ENCODE data around the gene PIK3CA. TPM values are rescaled to one million over a fixed set of nuclear protein-coding genes. Genes with fewer than 3 reads are reported as not detected.

The PIK3CA gene
- polyA plus RNA-seq, 4 donors: 2.2 to 18.2 (median 4.6) TPM

DNA sequence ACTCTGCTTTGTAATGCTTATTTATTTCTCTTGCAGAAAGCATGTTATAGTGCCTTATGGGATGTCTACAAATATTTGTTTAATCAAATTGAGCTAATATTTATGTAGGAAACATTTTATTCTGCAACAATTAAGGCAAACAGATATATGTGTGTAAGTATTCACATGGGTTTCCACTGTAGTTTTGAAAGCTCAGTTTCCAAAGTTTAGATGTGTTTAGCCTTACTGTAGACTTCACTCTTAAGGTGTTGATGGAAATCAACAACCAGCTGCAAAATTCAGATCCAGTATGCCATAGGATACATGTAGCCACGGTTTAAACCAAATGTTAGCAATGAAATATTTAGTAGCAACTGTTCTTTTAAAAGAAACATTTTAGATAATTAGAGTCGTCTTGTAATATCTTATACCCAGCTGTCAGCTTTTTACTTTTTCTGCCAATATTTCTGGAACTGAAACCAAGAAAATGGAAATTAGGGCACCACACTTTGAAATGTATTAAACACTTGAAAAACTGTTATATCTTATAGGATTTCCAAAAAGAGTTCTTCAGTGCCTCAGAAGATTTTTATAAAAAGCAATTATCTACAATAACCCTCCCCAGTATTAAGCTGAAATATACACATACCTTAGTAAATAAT is 18.5 kb downstream of the PIK3CA start:
- WGBS, 3 donors: 52 to 88% (median 71%) methylated on average over 2 of the region's 2 CpGs

DNA sequence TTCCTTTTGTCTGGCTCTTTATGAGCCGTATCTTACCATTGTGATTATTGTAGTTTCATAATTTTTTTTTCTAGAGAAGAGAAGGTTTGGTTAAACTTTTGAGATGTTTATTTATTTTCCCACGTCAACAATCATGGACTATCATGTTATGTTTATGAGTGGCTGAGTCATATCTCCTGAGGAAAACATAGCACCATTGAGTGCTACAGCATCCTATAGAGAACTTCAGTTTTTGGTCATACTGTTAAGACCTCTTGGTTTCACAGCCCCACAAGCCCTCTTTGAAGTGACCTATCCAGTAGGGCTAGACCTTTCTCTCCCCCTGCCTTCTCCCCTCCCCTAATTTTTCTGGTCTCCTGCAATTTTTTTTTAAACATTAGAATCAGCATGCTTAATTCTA is 20.8 kb downstream of the PIK3CA start:
- 79 to 89% (median 80%) methylated on average over 2 of the region's 2 CpGs for WGBS, 3 donors
- DNase-seq: no peak
- FAIRE-seq: no peak
- H3K4me3 ChIP-seq (ENCODE audit: low read depth in 1 of 3, low read length in 3 of 3): no peak overlapping the region
- H3K36me3 ChIP-seq (ENCODE audit: control insufficient read depth in 3 of 3, insufficient read depth in 2 of 3, low read depth in 1 of 3, low read length in 3 of 3): no peaks in the 10 kb centered on the region
- no peaks in the 10 kb centered on the region for H3K4me1 ChIP-seq (ENCODE audit: control insufficient read depth in 3 of 3, insufficient read depth in 2 of 3, low read depth in 1 of 3, low read length in 2 of 3)
- H3K27me3 ChIP-seq (ENCODE audit: control insufficient read depth in 3 of 3, insufficient read depth in 3 of 3, low read length in 3 of 3): no peaks in the 10 kb centered on the region
- H3K9me3 ChIP-seq (ENCODE audit: control insufficient read depth in 2 of 2, insufficient read depth in 1 of 2, low read depth in 1 of 2, low read length in 1 of 2): no peaks in the 10 kb centered on the region
- no peak overlapping the region for H3K27ac ChIP-seq (ENCODE audit: low read depth in 1 of 3, low read length in 2 of 3)

More for the DNA sequence above, 18.5 kb downstream of the PIK3CA start:
- no peak for FAIRE-seq
- H3K9me3 ChIP-seq (ENCODE audit: control insufficient read depth in 2 of 2, insufficient read depth in 1 of 2, low read depth in 1 of 2, low read length in 1 of 2): no peaks in the 10 kb centered on the region
- no peaks in the 10 kb centered on the region for H3K4me1 ChIP-seq (ENCODE audit: control insufficient read depth in 3 of 3, insufficient read depth in 2 of 3, low read depth in 1 of 3, low read length in 2 of 3)
- H3K4me3 ChIP-seq (ENCODE audit: low read depth in 1 of 3, low read length in 3 of 3): no peak overlapping the region
- no peaks in the 10 kb centered on the region for H3K27me3 ChIP-seq (ENCODE audit: control insufficient read depth in 3 of 3, insufficient read depth in 3 of 3, low read length in 3 of 3)
- H3K27ac ChIP-seq (ENCODE audit: low read depth in 1 of 3, low read length in 2 of 3): no peak overlapping the region
- no peaks in the 10 kb centered on the region for H3K36me3 ChIP-seq (ENCODE audit: control insufficient read depth in 3 of 3, insufficient read depth in 2 of 3, low read depth in 1 of 3, low read length in 3 of 3)
- DNase-seq: no peak

DNA sequence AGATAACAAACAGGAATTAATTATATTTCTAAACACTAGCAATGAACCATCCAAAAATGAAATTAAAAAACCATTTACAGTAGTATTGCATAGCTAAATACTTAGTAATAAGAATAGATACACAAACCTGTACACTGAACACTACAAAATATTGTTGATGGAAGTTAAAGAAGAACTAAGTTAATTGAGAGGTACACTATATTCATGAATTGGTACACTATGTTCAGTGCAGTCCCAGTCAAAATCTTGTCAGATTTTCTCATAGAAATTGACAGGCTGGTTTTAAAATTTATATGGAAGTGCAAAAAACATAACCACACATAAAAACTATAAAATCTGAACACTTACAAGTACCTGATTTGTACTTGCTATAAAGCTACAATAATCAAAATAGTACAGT is 24.4 kb downstream of the PIK3CA start:
- Histone ChIP-seq H3K4me1 (ENCODE audit: control insufficient read depth in 3 of 3, insufficient read depth in 2 of 3, low read depth in 1 of 3, low read length in 2 of 3) (peaks cover 0 to 2% (median 0%) of the 10 kb centered on the region in 3 donors), H3K27me3 (ENCODE audit: control insufficient read depth in 3 of 3, insufficient read depth in 3 of 3, low read length in 3 of 3) (no peaks in the 10 kb centered on the region), H3K27ac (ENCODE audit: low read depth in 1 of 3, low read length in 2 of 3) (no peak overlapping the region), H3K4me3 (ENCODE audit: low read depth in 1 of 3, low read length in 3 of 3) (no peak overlapping the region), H3K9me3 (ENCODE audit: control insufficient read depth in 2 of 2, insufficient read depth in 1 of 2, low read depth in 1 of 2, low read length in 1 of 2) (no peaks in the 10 kb centered on the region), H3K36me3 (ENCODE audit: control insufficient read depth in 3 of 3, insufficient read depth in 2 of 3, low read depth in 1 of 3, low read length in 3 of 3) (no peaks in the 10 kb centered on the region)
- no peak for FAIRE-seq
- no peak for DNase-seq

GRCh38 chr3:179174316-179174715 is 26.2 kb downstream of the PIK3CA start:
- WGBS, 3 donors: 95% methylated on average over 3 of the region's 3 CpGs
- Histone ChIP-seq H3K27ac (ENCODE audit: low read depth in 1 of 3, low read length in 2 of 3) (no peak overlapping the region), H3K9me3 (ENCODE audit: control insufficient read depth in 2 of 2, insufficient read depth in 1 of 2, low read depth in 1 of 2, low read length in 1 of 2) (no peaks in the 10 kb centered on the region), H3K4me3 (ENCODE audit: low read depth in 1 of 3, low read length in 3 of 3) (no peak overlapping the region), H3K27me3 (ENCODE audit: control insufficient read depth in 3 of 3, insufficient read depth in 3 of 3, low read length in 3 of 3) (no peaks in the 10 kb centered on the region), H3K4me1 (ENCODE audit: control insufficient read depth in 3 of 3, insufficient read depth in 2 of 3, low read depth in 1 of 3, low read length in 2 of 3) (peaks cover 0 to 8% (median 0%) of the 10 kb centered on the region in 3 donors), H3K36me3 (ENCODE audit: control insufficient read depth in 3 of 3, insufficient read depth in 2 of 3, low read depth in 1 of 3, low read length in 3 of 3) (no peaks in the 10 kb centered on the region)
- FAIRE-seq (no peak), DNase-seq (no peak)

GRCh38 chr3:179174898-179175297 is 26.7 kb downstream of the PIK3CA start:
- no peak for FAIRE-seq
- 53 to 66% (median 55%) methylated on average over 1 of the region's 1 CpG for WGBS, 3 donors
- DNase-seq: no peak
- Histone ChIP-seq H3K27me3 (ENCODE audit: control insufficient read depth in 3 of 3, insufficient read depth in 3 of 3, low read length in 3 of 3) (no peaks in the 10 kb centered on the region), H3K9me3 (ENCODE audit: control insufficient read depth in 2 of 2, insufficient read depth in 1 of 2, low read depth in 1 of 2, low read length in 1 of 2) (no peaks in the 10 kb centered on the region), H3K4me3 (ENCODE audit: low read depth in 1 of 3, low read length in 3 of 3) (no peak overlapping the region), H3K27ac (ENCODE audit: low read depth in 1 of 3, low read length in 2 of 3) (no peak overlapping the region), H3K36me3 (ENCODE audit: control insufficient read depth in 3 of 3, insufficient read depth in 2 of 3, low read depth in 1 of 3, low read length in 3 of 3) (no peaks in the 10 kb centered on the region), H3K4me1 (ENCODE audit: control insufficient read depth in 3 of 3, insufficient read depth in 2 of 3, low read depth in 1 of 3, low read length in 2 of 3) (peaks cover 0 to 8% (median 0%) of the 10 kb centered on the region in 3 donors)

DNA sequence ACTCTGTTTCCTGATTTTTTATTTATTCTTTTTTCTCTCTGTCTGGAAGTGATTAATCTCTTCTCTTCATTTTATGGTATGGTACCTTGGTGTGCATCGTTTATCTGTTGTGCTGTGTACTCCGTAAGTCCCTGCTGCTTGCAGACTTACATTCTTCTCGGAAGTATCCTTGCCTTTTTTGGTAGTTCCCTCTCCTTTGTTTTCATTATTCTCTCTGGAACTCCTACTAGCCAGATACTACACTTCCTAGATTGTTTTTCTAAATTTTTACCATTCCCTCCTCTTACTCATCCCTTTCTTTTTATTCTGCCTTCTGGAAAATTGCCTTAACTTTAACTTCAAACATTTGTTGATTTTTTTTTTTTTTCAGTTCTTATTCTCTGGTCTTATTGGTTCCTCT is 27.2 kb downstream of the PIK3CA start:
- no peak overlapping the region for H3K27ac ChIP-seq (ENCODE audit: low read depth in 1 of 3, low read length in 2 of 3)
- peaks cover 0 to 11% (median 0%) of the 10 kb centered on the region in 3 donors for H3K4me1 ChIP-seq (ENCODE audit: control insufficient read depth in 3 of 3, insufficient read depth in 2 of 3, low read depth in 1 of 3, low read length in 2 of 3)
- H3K27me3 ChIP-seq (ENCODE audit: control insufficient read depth in 3 of 3, insufficient read depth in 3 of 3, low read length in 3 of 3): no peaks in the 10 kb centered on the region
- 67 to 85% (median 80%) methylated on average over 3 of the region's 3 CpGs for WGBS, 3 donors
- FAIRE-seq (no peak), DNase-seq (no peak)
- no peaks in the 10 kb centered on the region for H3K9me3 ChIP-seq (ENCODE audit: control insufficient read depth in 2 of 2, insufficient read depth in 1 of 2, low read depth in 1 of 2, low read length in 1 of 2)
- no peak overlapping the region for H3K4me3 ChIP-seq (ENCODE audit: low read depth in 1 of 3, low read length in 3 of 3)
- no peaks in the 10 kb centered on the region for H3K36me3 ChIP-seq (ENCODE audit: control insufficient read depth in 3 of 3, insufficient read depth in 2 of 3, low read depth in 1 of 3, low read length in 3 of 3)

DNA sequence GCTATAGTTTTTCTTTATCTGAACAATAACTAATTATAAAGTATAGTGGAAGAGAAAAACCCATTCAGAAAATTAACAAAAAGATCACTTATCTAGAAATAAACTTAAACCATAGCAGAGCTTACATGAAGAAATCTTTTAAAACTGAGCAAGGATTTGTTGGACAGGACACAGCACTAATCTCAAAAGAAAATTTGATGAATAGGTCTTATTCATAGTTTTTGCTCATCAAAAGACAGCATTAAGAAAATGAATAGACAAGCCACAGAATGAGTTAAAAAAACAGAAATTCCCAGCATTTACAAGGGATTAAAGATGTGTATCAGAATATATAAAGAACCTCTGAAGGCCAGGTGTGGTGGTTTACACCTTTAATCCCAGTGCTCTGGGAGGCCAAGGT is 29.5 kb downstream of the PIK3CA start:
- no peaks in the 10 kb centered on the region for H3K36me3 ChIP-seq (ENCODE audit: control insufficient read depth in 3 of 3, insufficient read depth in 2 of 3, low read depth in 1 of 3, low read length in 3 of 3)
- FAIRE-seq (no peak), DNase-seq (no peak)
- H3K4me1 ChIP-seq (ENCODE audit: control insufficient read depth in 3 of 3, insufficient read depth in 2 of 3, low read depth in 1 of 3, low read length in 2 of 3): peaks cover 0 to 12% (median 0%) of the 10 kb centered on the region in 3 donors
- no peak overlapping the region for H3K4me3 ChIP-seq (ENCODE audit: low read depth in 1 of 3, low read length in 3 of 3)
- H3K27ac ChIP-seq (ENCODE audit: low read depth in 1 of 3, low read length in 2 of 3): no peak overlapping the region
- H3K27me3 ChIP-seq (ENCODE audit: control insufficient read depth in 3 of 3, insufficient read depth in 3 of 3, low read length in 3 of 3): no peaks in the 10 kb centered on the region
- no peaks in the 10 kb centered on the region for H3K9me3 ChIP-seq (ENCODE audit: control insufficient read depth in 2 of 2, insufficient read depth in 1 of 2, low read depth in 1 of 2, low read length in 1 of 2)

DNA sequence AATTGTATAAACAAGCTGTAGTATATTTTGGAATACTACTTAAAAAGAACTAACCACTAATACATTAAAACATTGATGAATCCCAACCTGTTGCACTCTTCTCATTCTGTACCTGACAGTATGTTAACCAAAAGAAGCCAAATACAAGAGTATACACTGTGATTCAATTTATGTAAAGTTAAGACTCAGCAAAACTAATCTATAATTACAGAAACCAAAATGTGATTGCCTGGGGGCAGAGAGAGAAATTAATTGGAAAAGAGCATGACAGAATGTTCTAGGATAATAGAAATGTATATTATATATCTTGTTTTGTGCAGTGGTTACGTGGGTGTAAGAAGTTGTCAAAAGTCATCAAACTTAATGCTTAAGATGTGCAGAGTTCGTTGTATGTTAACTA is 31.1 kb downstream of the PIK3CA start:
- Histone ChIP-seq H3K9me3 (ENCODE audit: control insufficient read depth in 2 of 2, insufficient read depth in 1 of 2, low read depth in 1 of 2, low read length in 1 of 2) (no peaks in the 10 kb centered on the region), H3K4me1 (ENCODE audit: control insufficient read depth in 3 of 3, insufficient read depth in 2 of 3, low read depth in 1 of 3, low read length in 2 of 3) (peaks cover 0 to 12% (median 0%) of the 10 kb centered on the region in 3 donors), H3K27me3 (ENCODE audit: control insufficient read depth in 3 of 3, insufficient read depth in 3 of 3, low read length in 3 of 3) (no peaks in the 10 kb centered on the region), H3K27ac (ENCODE audit: low read depth in 1 of 3, low read length in 2 of 3) (no peak overlapping the region), H3K36me3 (ENCODE audit: control insufficient read depth in 3 of 3, insufficient read depth in 2 of 3, low read depth in 1 of 3, low read length in 3 of 3) (no peaks in the 10 kb centered on the region), H3K4me3 (ENCODE audit: low read depth in 1 of 3, low read length in 3 of 3) (no peak overlapping the region)
- DNase-seq (no peak), FAIRE-seq (no peak)
- WGBS, 3 donors: 76 to 87% (median 80%) methylated on average over 2 of the region's 2 CpGs
